Skeletal muscle cell (primary cell): ENCODE results near the gene RPL13A.
"Not testable (repeated sequence)": the region's sequence is repeated elsewhere in the genome, so short reads cannot be mapped to it uniquely, and the experiment has no call there.

Experiments
- DNase-seq: peaks from one replicate; pipeline ENCODE4 v3.0.0-alpha.2; 2010; ENCODE audit warnings: low read depth
- H3K4me3 ChIP-seq: 2 replicates; pipeline ENCODE4 v1.5.1; 2011; ENCODE audit warnings: low read depth, mild to moderate bottlenecking, control low read depth, low read length, moderate library complexity

RPL13A gene

GRCh38 chr19:49487277-49488045, at the start of gene RPL13A:
Gene RPL13A, plus strand, starts transcription at chr19:49487608. Its CDS starts 22 bp downstream, at chr19:49487630.
- H3K4me3 ChIP-seq: peak within 1 kb of the TSS; percentile 99
- peak; percentile 97 for DNase-seq

DNA sequence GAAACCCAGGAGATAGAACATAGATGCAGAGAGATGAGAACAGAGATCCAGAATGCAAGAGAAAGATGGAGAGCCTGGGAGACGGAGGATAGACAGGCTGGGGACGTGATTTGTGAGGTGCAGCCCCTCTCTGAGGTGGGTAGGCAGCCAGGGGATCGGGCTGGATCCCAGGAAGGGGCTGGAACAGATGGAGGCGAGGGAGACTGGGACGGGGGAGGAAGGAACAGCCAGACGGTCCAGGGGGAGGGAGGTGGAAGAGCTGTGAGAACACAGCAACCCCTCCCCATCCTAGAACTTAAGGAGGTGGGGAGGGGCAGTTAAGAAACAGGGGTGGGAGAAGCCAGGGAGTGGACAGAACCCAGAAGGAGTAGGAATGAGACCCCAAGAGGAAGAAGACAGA, 49.1 kb upstream of the RPL13A start:
- DNase-seq: no peak
- no peak overlapping the region for H3K4me3 ChIP-seq

DNA sequence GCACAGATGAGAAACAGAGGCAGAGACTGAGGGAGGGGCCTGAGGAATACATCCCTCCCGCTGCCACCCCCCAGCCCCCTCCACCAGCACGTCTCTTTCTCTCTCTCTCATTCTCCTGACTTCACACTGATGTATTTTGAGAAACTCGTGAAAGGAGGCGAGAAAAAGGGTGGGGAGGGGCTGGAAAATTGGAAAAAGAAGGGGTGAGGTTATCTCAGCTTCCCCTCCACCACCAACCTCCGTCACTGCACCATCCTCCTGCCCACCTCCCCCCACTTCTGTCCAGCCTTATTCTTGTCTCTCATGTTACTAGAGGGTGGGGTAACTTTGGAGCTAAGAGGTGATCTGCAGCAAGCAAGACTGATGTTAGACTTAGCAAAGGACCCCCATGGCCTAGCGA, 47.6 kb upstream of the RPL13A start:
- DNase-seq: no peak
- no peak overlapping the region for H3K4me3 ChIP-seq

- H3K4me3 ChIP-seq: no peak overlapping the region
- DNase-seq: no peak
These were observed 46.8 kb upstream of the RPL13A start for GRCh38 chr19:49440439-49441209.

- no peak for DNase-seq
These were observed 46.0 kb upstream of the RPL13A start, which contains the start of gene SLC17A7 for GRCh38 chr19:49441210-49441959. Gene SLC17A7, minus strand, starts transcription at chr19:49441527. Its CDS starts 148 bp downstream, at chr19:49441379.

DNA sequence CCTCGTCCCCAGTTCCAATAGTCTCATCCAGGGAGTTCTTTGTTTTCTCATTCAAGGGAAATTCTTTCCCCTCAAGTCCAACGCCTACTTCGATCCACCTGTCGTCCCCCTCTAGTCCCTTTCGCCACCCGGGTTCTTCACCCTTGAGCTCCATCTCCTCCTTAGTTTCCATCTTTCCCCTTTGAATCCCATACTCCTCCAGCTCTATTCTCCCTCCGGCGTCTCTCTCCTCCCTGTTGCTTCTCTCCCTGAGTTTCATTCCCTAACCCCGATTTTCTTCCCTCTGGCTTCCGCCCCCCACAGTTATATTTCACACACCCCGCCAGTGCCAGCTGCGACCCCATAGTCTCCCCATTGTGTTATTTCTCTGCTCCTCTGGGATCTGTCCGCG, 45.5 kb upstream of the RPL13A start:
- DNase-seq: no peak
- H3K4me3 ChIP-seq: no peak overlapping the region

More at GRCh38 chr19:49441210-49441959, 46.0 kb upstream of the RPL13A start, which contains the start of gene SLC17A7:
- peak within 1 kb of the TSS; percentile 65 for H3K4me3 ChIP-seq

DNA sequence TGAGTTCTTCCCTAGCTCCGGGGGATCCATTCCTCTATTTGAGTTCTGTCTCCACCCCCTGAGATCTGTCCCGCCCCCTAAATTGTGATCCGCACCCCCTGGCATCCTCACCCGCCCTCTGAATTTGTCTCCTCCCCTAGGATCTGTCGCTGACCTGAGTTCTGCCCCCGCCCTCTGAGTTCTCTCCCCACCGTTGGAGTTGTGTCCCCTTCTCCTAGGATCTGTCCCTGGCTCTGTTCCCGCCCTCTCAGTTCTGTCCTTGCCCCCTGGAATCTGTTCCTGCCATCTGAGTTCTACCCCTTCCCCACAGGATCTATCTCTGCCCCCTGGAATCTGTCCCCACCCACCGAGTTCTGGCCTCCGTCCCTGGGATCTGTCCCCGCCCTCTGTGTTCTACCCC, 45.1 kb upstream of the RPL13A start:
- H3K4me3 ChIP-seq: peak overlapping the region; percentile 65
- no peak for DNase-seq

- DNase-seq: peak; percentile 41
- H3K4me3 ChIP-seq: peak overlapping the region; percentile 65
These were observed 44.5 kb upstream of the RPL13A start for GRCh38 chr19:49442771-49443365.

- DNase-seq: peak; percentile 82
- peak overlapping the region; percentile 65 for H3K4me3 ChIP-seq
These were observed 43.9 kb upstream of the RPL13A start for GRCh38 chr19:49443366-49444099.

DNA sequence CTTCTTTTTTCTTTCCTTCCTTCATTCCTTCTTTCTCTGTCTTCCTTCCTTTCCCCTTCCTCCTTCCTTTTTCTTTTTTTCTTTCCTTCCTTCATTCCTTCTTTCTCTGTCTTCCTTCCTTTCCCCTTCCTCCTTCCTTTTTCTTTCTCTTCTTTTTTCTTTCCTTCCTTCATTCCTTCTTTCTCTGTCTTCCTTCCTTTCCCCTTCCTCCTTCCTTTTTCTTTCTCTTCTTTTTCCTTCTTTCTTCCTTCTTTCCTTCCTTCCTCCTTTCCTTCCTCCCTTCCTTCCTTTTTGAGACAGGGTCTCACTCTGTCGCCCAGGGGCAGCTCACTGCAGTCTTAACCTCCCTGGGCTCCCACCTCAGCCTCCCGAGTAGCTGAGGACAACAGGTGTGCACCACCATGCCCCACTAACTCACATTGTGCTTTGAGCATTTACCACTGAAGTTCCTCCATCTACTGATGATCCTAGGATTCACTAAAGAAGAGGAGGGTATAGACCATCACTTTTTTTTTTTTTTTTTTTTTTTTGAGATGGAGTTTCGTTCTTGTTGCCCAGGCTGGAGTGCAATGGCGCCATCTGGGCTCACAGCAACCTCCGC, 43.2 kb upstream of the RPL13A start:
- H3K4me3 ChIP-seq, DNase-seq: not testable (repeated sequence)

DNA sequence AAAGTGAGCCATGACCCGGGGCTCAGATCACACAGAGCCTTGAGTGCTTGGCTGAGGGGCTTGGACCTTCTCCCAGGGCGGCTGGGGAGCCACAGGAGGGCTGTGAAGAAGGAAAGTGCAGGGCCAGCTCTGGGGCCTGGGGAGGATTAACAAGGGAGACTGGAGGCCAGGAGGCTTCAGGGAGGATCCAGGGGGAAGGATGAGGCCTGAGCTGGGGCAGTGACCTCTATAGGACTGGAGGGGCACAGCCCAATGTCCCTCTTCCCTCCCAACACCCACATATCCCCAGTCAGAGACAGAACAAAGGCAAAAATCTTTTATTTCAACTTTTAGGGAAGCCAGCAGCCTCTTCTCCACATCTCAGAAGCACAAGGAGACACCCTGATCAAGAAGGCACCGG, 41.4 kb upstream of the RPL13A start:
- H3K4me3 ChIP-seq: no peak overlapping the region
- no peak for DNase-seq

GRCh38 chr19:49447485-49448431, 39.6 kb upstream of the RPL13A start:
- DNase-seq: no peak
- no peak overlapping the region for H3K4me3 ChIP-seq

- DNase-seq: no peak
These were observed 39.0 kb upstream of the RPL13A start for GRCh38 chr19:49448432-49448786.

DNA sequence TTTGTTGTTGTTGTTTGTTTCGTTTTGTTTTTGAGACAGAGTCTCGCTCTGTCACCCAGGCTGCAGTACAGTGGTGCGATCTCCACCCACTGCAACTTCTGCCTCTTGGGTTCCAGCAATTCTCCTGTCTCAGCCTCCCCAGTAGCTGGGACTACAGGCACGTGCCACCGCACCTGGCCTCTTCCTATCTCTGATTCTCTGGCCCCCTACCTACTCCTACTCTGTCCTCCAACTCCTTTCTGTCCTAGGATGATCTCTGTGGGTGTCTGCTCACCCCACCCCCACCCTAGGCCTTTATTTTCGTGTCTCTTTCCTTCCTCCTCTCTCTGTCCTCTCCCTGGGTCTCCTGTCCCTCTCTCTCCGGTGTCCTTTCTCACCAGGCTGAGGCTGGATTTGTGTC, 37.0 kb upstream of the RPL13A start:
- no peak for DNase-seq

More at GRCh38 chr19:49448432-49448786, 39.0 kb upstream of the RPL13A start:
- no peak overlapping the region for H3K4me3 ChIP-seq

DNA sequence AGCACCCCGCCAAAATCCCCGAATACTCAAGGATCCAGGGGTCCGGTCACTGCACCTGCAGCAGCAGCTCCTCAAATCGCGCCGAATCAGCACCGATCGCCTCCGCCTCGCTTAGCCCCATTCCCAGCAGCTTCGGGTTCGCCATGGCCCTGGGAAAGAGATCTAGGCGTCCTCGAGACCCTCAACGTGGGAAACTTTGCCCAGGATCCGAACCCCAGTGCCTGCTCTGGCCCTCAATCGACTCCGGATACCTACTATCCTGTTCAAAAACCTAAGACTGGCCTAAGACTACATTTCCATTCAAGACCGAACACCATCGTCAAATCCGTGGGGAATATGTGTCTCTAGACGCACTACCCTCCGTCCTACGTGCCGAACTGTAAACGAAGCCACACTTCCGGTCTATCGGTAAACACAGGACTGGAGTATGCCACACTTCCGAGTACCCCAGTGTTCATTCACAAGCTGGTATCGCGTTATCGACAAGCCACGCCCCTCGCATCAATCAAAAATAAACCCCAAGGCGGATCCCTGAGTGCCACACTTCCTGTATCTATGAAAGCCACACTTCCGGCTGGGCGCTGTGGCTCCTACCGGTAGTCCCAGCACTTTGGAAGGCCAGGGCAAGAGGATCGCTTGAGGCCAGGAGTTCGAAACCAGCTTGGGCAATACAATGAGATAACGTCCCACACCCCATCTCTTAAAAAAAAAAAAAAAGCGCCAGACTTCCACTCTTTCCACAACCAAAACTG, 35.8 kb upstream of the RPL13A start, which contains the start of gene PIH1D1:
PIH1D1 (minus strand) TSS at position 385 of the 752 bp plus-strand sequence; CDS start at position 145, 240 bp downstream.
- H3K4me3 ChIP-seq: peak within 1 kb of the TSS; percentile 95
- peak; percentile 96 for DNase-seq

More for the DNA sequence above, 37.0 kb upstream of the RPL13A start:
- H3K4me3 ChIP-seq: peak overlapping the region; percentile 95

DNA sequence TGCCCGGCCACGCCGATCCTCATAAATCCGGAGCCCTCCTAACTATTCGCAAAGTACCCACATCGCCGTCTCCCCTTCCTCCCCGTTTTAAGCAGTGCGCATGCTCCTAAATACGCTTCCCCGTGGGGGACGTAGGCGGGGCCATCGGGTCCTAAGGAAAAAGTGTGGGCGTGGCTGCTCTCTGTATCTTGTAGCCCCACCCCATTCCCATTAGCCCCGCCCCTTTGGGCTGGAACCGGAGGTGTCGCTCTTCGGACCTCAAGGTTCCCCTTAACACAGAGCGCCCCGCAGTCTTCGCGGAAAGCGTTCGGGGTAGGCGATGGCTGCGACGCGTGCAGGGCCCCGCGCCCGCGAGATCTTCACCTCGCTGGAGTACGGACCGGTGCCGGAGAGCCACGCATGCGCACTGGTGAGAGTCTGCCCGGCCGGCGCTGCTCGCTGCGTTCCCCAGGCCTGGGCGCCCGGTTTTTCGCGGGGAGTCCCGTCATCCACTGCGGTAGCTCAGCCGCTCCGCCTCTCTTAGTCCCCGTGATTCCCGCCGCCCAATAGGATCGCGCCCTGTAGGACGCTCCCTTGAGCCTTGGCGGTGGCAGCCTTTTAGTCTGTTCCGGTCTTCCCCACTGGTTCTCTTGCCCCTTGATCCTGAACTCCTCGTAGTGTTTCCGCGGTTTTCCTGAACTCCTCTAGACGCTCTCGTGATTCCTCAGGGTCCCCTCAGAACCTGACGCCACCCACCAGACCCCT, 34.2 kb upstream of the RPL13A start, which contains the start of gene ALDH16A1:
ALDH16A1 (plus strand) TSS at position 213 of the 744 bp plus-strand sequence; CDS start at position 320, 107 bp downstream.
- peak; percentile 91 for DNase-seq
- peak within 1 kb of the TSS; percentile 83 for H3K4me3 ChIP-seq
